Measurements from ENCODE around the gene AQP1. TPM values are rescaled to one million over a fixed set of nuclear protein-coding genes. Genes with fewer than 3 reads are reported as not detected.
A peak's percentile ranks its signal among the peaks of the same experiment; 100 is the strongest.

Gene AQP1
- total RNA-seq, 1 experiment from 2014 or later: 0.15 TPM

- DNase-seq: peak; percentile 86
- peak; percentile 90 for TF ChIP-seq CTCF (conservative IDR thresholded peaks at IDR 0.05)
- no peak overlapping the region for H4K91ac ChIP-seq (ENCODE audit: insufficient read length, low read depth, low read length)
- no peak overlapping the region for H2AFZ ChIP-seq (ENCODE audit: low read length)
- H3K4me2 ChIP-seq (ENCODE audit: insufficient read depth, insufficient read length, low read length): no peak overlapping the region
- no peak overlapping the region for H3K14ac ChIP-seq (ENCODE audit: insufficient read depth, low read length)
- H3K79me1 ChIP-seq (ENCODE audit: insufficient read depth, low read depth, low read length, poor library complexity, severe bottlenecking): no peaks in the 10 kb centered on the region
- no peak overlapping the region for H4K8ac ChIP-seq (replicated peaks; ENCODE audit: insufficient read length, low read depth, low read length)
- no peak overlapping the region for H3K9ac ChIP-seq (ENCODE audit: extremely low read depth, insufficient read length, low read length)
- no peak overlapping the region for H2BK5ac ChIP-seq (ENCODE audit: insufficient read length, low read length)
- H4K5ac ChIP-seq (ENCODE audit: insufficient read length, low read depth, low read length): no peak overlapping the region
- no peaks in the 10 kb centered on the region for H4K20me1 ChIP-seq (ENCODE audit: control insufficient read depth, insufficient read depth, insufficient read length)
- no peak overlapping the region for H3K4me3 Mint-ChIP-seq
- H3K27ac ChIP-seq (ENCODE audit: insufficient read length, low read depth, low read length): no peak overlapping the region
- no peak overlapping the region for H2BK20ac ChIP-seq (ENCODE audit: low read depth, low read length, poor library complexity, severe bottlenecking)
- H3K56ac ChIP-seq (ENCODE audit: insufficient read length, low read depth, low read length): no peak overlapping the region
- H2BK120ac ChIP-seq (ENCODE audit: low read depth, low read length, poor library complexity, severe bottlenecking): no peak overlapping the region
- H3K4ac ChIP-seq (ENCODE audit: low read depth, low read length): no peak overlapping the region
- H3K79me2 ChIP-seq (ENCODE audit: insufficient read depth, low read length): no peaks in the 10 kb centered on the region
- H3K27ac Mint-ChIP-seq: no peak overlapping the region
- peaks cover 15 to 26% of the 10 kb centered on the region in 2 experiments; a peak in 3 of 4 replicates for H3K4me1 Mint-ChIP-seq
- H3T11ph ChIP-seq (ENCODE audit: low read length): no peak overlapping the region
- no peak overlapping the region for H2BK15ac ChIP-seq (ENCODE audit: low read depth, low read length)
- no peaks in the 10 kb centered on the region for H3K23me2 ChIP-seq (ENCODE audit: insufficient read length, low read depth, low read length, poor library complexity, severe bottlenecking)
- H3K4me1 ChIP-seq (ENCODE audit: insufficient read depth, low read length): no peaks in the 10 kb centered on the region
- no peaks in the 10 kb centered on the region for H3K27me3 ChIP-seq (ENCODE audit: insufficient read depth, low read length)
- no peak overlapping the region for H3K23ac ChIP-seq (ENCODE audit: insufficient read length, low read depth, low read length)
- no peak overlapping the region for H2AK5ac ChIP-seq (ENCODE audit: insufficient read length, low read length)
- no CpG with 5 or more reads among the region's 7 CpGs for WGBS (ENCODE audit: extremely low coverage, insufficient read length, low lambda C conversion rate)
- no peak overlapping the region for H3K18ac ChIP-seq (ENCODE audit: insufficient read length, low read depth, low read length)
- H3K9me3 Mint-ChIP-seq: no peaks in the 10 kb centered on the region
- H2BK12ac ChIP-seq (ENCODE audit: insufficient read length, low read depth, low read length): no peak overlapping the region
- H3K9me3 ChIP-seq (ENCODE audit: control insufficient read depth, low read depth, low read length): no peaks in the 10 kb centered on the region
- H3K27me3 Mint-ChIP-seq (ENCODE audit: low read depth): peaks cover 60% of the 10 kb centered on the region
- no peaks in the 10 kb centered on the region for H3K36me3 Mint-ChIP-seq (ENCODE audit: insufficient read depth in 1 of 3, low read depth in 3 of 3)
Observed at GRCh38 chr7:30974605-30975255, 63.1 kb downstream of the AQP1 start.

Other genes with a start within 250 kb of the AQP1 start
- 0.07 and 0.13 TPM in 2 replicates for gene CRHR2, start 229.4 kb upstream of the AQP1 start, total RNA-seq (2021)
- 0.59 and 0.70 TPM in 2 replicates for gene INMT, start 159.7 kb upstream of the AQP1 start, total RNA-seq (2021)
- 2.6 and 3.1 TPM in 2 replicates for gene MINDY4, start 140.4 kb upstream of the AQP1 start, total RNA-seq (2021)
- 5.9 and 7.4 TPM in 2 replicates for gene GHRHR, start 52.1 kb downstream of the AQP1 start, total RNA-seq (2021)
- 7.4 and 8.9 TPM in 2 replicates for gene ADCYAP1R1, start 140.5 kb downstream of the AQP1 start, total RNA-seq (2021)

All from H9 (cell line).